Vagina (tissue), 2 donors: ENCODE measurements around the gene ENPP7.

Experiments
- POLR2A ChIP-seq, 2 donors: fragments of 450-650 bp; IDR thresholded peaks; one replicate each; pipeline ENCODE4 v1.6.1; 2017; ENCODE audit warnings: antibody characterized with exemption in 2 of 2, mild to moderate bottlenecking in 2 of 2, moderate library complexity in 2 of 2
- TF ChIP-seq, protein P1 (sequence below), 3 experiments: fragments of 450-650 bp in 2 of 3; fragments of 200-600 bp in 1 of 3; sonication (generic) in 1 of 3; IDR thresholded peaks; one replicate each; pipeline ENCODE4 v1.5.1; 2017 to 2019; ENCODE audit warnings: antibody characterized with exemption in 3 of 3, mild to moderate bottlenecking in 2 of 3, moderate library complexity in 2 of 3

DNA sequence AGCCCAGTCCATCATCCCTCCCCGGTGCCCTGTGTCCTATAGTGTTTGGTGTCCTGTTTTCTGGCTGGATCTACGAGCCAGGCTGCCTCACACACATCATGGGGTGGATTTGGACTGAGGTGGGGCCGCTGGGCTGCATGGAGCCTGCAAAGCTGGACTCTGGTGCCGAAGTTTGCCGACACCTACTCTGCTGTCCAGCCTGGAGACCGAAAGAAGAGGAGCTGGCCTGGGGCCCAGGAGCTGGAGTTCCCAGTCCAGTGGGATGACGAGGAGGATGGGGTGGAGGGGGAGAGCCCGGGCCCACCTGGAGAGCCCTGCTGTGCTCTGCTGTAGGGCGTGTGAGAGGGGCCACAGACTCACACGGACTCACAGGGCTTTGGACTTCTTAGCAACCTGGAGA, 40.3 kb upstream of the ENPP7 start:
- no peak for TF ChIP-seq POLR2A (IDR thresholded peaks at IDR 0.05)
- TF ChIP-seq, protein P1, sequence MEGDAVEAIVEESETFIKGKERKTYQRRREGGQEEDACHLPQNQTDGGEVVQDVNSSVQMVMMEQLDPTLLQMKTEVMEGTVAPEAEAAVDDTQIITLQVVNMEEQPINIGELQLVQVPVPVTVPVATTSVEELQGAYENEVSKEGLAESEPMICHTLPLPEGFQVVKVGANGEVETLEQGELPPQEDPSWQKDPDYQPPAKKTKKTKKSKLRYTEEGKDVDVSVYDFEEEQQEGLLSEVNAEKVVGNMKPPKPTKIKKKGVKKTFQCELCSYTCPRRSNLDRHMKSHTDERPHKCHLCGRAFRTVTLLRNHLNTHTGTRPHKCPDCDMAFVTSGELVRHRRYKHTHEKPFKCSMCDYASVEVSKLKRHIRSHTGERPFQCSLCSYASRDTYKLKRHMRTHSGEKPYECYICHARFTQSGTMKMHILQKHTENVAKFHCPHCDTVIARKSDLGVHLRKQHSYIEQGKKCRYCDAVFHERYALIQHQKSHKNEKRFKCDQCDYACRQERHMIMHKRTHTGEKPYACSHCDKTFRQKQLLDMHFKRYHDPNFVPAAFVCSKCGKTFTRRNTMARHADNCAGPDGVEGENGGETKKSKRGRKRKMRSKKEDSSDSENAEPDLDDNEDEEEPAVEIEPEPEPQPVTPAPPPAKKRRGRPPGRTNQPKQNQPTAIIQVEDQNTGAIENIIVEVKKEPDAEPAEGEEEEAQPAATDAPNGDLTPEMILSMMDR (IDR thresholded peaks at IDR 0.05), result no peak
